ENCODE measurements around the gene RPS6KA3.
A peak's percentile ranks its signal among the peaks of the same experiment; 100 is the strongest.

Gene RPS6KA3

DNA sequence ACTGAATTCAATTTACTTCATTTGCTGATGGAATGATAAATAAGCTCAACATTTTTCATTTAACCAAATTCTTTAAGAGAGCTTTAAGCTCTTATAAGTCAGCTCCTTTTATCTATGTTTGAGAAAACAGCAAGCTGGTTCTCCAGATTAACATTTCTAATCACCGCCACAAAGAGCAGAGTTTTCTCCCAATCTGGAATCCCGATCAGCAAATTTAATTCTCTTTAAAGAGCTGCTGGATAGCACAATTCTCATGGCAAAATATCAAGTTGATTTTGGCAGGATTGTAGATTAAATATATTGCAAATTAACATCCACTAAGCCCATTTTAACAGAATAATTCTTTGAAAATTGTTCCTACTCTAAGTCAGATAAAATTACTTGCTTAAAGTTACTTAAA lies 48.8 kb downstream of the RPS6KA3 start:
- CTCF ChIA-PET, result interaction anchor here (1.6 kb wide), 1 partner anchor 12 kb away, joined by 4 read pairs; no protein-coding TSS in a partner anchor
- no peak for DNase-seq (ENCODE audit: extremely low spot score)
- TF ChIP-seq, protein P1, sequence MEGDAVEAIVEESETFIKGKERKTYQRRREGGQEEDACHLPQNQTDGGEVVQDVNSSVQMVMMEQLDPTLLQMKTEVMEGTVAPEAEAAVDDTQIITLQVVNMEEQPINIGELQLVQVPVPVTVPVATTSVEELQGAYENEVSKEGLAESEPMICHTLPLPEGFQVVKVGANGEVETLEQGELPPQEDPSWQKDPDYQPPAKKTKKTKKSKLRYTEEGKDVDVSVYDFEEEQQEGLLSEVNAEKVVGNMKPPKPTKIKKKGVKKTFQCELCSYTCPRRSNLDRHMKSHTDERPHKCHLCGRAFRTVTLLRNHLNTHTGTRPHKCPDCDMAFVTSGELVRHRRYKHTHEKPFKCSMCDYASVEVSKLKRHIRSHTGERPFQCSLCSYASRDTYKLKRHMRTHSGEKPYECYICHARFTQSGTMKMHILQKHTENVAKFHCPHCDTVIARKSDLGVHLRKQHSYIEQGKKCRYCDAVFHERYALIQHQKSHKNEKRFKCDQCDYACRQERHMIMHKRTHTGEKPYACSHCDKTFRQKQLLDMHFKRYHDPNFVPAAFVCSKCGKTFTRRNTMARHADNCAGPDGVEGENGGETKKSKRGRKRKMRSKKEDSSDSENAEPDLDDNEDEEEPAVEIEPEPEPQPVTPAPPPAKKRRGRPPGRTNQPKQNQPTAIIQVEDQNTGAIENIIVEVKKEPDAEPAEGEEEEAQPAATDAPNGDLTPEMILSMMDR (IDR thresholded peaks at IDR 0.05; ENCODE audit: control extremely low read depth, extremely low read depth, low read depth, missing control alignments), result no peak
- POLR2A ChIA-PET, result no interaction called here

DNA sequence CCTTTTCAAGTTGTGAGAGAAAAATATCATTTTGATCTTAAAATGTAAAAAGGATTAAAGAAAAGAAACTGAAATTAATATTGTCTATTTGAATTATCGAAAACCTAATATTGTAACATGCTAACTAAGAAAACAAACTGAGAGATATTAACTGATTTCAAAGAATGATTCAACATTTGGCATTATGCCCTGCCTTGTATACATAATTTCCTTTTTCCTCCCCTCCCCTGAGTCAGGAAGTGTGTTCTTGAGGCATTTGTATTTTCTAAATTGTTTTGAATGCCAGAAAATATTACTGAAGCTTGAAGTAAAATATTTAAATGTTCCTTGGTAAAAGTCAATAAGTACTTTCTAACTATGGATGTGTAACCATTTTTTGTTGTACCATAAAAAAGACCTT lies 49.4 kb downstream of the RPS6KA3 start:
- TF ChIP-seq, protein P1 (IDR thresholded peaks at IDR 0.05; ENCODE audit: control extremely low read depth, extremely low read depth, low read depth, missing control alignments), result no peak
- POLR2A ChIA-PET, result no interaction called here
- CTCF ChIA-PET, result interaction anchor here (1.6 kb wide), 1 partner anchor 11 kb away, joined by 4 read pairs; no protein-coding TSS in a partner anchor
- no peak for DNase-seq (ENCODE audit: extremely low spot score)

DNA sequence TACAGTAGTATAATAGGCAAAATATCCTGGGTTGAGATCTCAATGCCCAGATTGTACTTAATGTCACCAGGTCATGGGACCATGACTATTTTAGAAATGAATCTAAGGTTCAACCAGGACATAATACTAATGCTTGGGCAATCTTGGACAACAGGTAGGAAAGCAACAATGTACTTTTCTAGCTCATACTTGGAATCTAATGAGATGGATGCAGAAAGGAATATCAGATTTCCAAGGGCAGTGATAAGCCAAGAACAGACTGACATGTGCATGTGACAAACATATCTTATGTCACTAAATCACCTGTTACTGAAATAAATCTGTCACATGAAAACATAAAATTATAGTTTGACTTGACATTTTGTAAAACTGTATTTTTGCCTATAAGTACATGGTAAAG lies 51.1 kb downstream of the RPS6KA3 start:
- POLR2A ChIA-PET, result no interaction called here
- CTCF ChIA-PET, result no interaction called here
- DNase-seq (ENCODE audit: extremely low spot score), result no peak
- TF ChIP-seq, protein P1 (IDR thresholded peaks at IDR 0.05; ENCODE audit: control extremely low read depth, extremely low read depth, low read depth, missing control alignments), result no peak

DNA sequence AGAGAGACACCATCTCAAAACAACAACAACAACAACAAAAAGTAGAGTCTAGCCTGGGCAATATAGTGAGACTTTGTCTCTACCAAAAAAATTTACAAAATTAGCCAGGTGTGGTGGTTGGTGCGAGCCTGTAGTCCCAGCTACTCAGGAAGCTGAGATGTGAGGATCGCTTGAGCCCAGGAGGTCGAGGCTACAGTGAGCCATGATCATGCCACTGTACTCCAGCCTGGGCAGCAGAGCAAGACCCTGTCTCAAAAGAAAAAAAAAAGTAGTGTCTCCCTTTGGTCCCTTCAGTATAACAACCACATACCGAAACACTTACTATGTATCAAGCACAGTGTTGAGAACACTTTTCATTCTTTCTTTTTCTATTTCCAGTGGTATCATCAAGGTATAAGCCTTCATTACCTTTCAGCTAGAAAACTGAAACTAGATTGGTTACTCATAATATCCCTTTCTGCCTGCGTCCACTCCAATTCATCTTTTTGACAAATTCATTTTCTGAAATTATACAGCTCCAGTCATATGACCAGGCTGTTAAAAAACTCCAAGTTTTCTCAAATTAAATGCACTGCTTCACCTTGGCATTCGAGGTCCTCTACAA lies 54.1 kb downstream of the RPS6KA3 start:
- TF ChIP-seq, protein P1 (IDR thresholded peaks at IDR 0.05; ENCODE audit: control extremely low read depth, extremely low read depth, low read depth, missing control alignments), result no peak
- no peak for DNase-seq (ENCODE audit: extremely low spot score)
- CTCF ChIA-PET, result interaction anchor here (1.5 kb wide), 1 partner anchor 10 kb away, joined by 5 read pairs; no protein-coding TSS in a partner anchor
- POLR2A ChIA-PET, result no interaction called here

DNA sequence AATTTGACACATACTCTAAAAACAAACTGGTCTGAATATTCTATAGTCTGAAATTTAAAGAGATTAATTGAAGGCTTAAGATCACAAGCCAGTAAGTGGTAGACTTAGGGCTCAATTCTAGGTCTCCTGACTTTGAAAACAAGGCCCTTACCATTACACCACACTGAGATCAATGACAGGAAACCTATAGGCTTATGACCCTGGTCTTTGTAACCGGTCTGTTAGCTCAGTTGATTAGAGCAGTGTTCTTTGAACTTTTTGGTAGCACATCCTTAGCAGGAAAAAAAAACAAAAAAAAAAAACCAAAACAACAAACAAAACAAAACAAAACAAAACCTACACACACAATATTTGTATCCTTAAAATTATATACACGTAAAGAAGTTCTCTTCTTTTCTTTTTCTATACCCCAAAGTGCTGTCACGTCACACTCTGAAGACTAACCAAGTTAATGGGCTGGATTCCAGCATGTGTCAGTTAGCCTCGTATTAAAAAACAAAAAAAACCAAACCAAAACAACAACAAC lies 55.4 kb downstream of the RPS6KA3 start:
- DNase-seq (ENCODE audit: extremely low spot score), result no peak
- POLR2A ChIA-PET, result no interaction called here
- CTCF ChIA-PET, result interaction anchor here (1.5 kb wide), 1 partner anchor 9 kb away, joined by 5 read pairs; no protein-coding TSS in a partner anchor
- TF ChIP-seq, protein P1 (IDR thresholded peaks at IDR 0.05; ENCODE audit: control extremely low read depth, extremely low read depth, low read depth, missing control alignments), result no peak

DNA sequence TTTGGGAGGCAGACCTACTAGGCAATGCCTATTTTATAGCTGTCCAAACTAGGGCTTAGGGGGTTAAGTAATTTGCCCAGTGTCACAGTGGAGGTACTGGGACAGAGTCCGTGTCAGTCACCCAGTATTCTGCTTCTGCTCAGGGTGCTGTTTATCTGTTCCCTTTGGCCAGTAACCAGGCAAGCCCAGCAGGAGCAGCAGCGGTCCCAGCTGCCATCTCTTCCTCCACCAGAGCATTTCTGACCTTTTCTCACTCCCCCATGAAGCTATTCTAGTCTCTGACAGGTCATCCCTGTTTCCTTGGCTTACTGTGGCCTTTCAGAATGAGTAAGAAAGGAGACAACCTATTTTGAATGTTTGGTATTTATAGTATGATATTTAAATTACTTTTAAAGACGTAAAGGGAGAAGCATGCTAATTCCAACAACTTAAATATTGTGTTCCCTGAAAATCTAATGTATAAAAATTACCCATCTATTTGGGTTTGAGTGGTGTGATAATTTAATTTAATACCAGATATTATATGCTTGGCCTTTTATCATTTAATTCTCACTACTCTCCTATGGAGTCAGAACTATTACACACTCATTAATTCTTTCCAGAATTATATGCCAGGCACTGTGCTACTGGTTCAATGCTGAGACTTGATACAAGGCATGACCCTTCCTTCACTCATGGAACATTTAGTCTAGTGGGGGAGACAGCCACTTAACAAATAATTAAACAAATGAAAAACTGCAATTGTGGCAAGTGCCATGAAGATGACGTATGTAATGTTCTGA lies 60.6 kb downstream of the RPS6KA3 start:
- CTCF ChIA-PET, result interaction anchor here (1.4 to 2.0 kb wide), 2 partner anchors 10 to 12 kb away, joined by 3 to 4 read pairs; no protein-coding TSS in a partner anchor
- DNase-seq (ENCODE audit: extremely low spot score), result peak; percentile 25
- TF ChIP-seq, protein P1 (IDR thresholded peaks at IDR 0.05; ENCODE audit: control extremely low read depth, extremely low read depth, low read depth, missing control alignments), result peak; percentile 6
- POLR2A ChIA-PET, result no interaction called here
